Activated CD8-positive, alpha-beta memory T cell treated with anti-CD3 and anti-CD28 coated beads for 4 hours (primary cell): ENCODE measurements around the gene PHC2.
A peak's percentile ranks its signal among the peaks of the same experiment; 100 is the strongest.

Experiments used
- DNase-seq, 2 donors: peaks; one replicate each; pipeline ENCODE4 v3.0.0-alpha.2; 2020; ENCODE audit warnings: low read depth in 2 of 2

PHC2 gene, protein sequence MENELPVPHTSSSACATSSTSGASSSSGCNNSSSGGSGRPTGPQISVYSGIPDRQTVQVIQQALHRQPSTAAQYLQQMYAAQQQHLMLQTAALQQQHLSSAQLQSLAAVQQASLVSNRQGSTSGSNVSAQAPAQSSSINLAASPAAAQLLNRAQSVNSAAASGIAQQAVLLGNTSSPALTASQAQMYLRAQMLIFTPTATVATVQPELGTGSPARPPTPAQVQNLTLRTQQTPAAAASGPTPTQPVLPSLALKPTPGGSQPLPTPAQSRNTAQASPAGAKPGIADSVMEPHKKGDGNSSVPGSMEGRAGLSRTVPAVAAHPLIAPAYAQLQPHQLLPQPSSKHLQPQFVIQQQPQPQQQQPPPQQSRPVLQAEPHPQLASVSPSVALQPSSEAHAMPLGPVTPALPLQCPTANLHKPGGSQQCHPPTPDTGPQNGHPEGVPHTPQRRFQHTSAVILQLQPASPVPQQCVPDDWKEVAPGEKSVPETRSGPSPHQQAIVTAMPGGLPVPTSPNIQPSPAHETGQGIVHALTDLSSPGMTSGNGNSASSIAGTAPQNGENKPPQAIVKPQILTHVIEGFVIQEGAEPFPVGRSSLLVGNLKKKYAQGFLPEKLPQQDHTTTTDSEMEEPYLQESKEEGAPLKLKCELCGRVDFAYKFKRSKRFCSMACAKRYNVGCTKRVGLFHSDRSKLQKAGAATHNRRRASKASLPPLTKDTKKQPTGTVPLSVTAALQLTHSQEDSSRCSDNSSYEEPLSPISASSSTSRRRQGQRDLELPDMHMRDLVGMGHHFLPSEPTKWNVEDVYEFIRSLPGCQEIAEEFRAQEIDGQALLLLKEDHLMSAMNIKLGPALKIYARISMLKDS

GRCh38 chr1:33430692-33431593, at the start of gene PHC2:
Gene PHC2, minus strand, starts transcription at chr1:33431095. Its CDS starts 55,556 bp downstream, at chr1:33375539.
- peak; percentile 84 to 91 for DNase-seq

GRCh38 chr1:33477451-33477850, 46.6 kb upstream of the PHC2 start:
- no peak for DNase-seq

DNA sequence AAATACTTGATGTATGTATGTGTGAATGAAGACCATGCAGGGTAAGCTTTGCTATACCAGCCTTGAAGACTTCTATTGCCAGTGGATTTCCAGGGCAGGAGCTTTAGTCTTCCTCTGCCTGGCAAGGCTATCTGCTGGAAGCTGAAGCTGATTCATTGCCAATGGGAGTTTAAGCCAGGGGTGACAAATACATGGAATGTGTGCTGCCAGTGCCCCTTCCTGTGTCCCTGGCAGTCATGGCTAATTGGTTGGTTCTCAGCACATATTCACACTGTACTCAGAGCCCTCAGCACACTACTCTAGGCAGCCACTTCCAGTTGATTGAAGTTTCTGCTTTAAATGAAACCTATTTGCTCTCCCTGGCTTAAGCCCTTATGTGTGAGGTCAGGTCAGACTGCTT, 43.0 kb upstream of the PHC2 start:
- no peak for DNase-seq

GRCh38 chr1:33472269-33472980, 41.5 kb upstream of the PHC2 start, which contains the start of gene ZSCAN20:
Gene ZSCAN20, plus strand, starts transcription at chr1:33472645. Its CDS starts 6,644 bp downstream, at chr1:33479289.
- peak; percentile 76 to 78 for DNase-seq

GRCh38 chr1:33471416-33471815, 40.5 kb upstream of the PHC2 start:
- no peak for DNase-seq

DNA sequence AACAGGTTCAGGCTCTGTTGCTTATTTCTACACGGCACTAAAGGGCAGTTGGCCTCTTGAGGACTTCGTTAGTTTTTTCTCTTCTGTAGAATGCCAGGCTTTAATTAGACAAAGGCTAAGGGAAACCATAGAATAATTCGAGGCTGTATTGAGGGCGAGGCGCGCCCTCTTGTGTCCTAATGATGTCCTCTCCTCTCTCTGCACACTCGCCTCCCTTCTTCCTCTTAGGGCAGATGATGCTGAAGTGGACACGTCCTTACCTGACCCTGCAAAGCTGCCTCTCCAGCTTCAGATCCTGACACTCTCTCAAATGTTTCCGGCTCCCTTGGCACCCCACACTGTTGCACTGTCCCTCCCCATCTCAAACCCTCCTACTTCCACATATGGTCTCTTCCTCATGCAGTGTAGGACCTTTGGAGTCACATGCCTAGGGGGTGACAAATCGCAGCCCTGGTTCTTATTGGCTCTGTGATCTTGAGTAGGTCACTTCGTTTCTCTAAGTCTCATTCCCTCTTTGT, 39.7 kb upstream of the PHC2 start:
- DNase-seq: peak in 1 of 2 donors; percentile 12

- DNase-seq: no peak
Observed at GRCh38 chr1:33469691-33470090, 38.8 kb upstream of the PHC2 start.

DNA sequence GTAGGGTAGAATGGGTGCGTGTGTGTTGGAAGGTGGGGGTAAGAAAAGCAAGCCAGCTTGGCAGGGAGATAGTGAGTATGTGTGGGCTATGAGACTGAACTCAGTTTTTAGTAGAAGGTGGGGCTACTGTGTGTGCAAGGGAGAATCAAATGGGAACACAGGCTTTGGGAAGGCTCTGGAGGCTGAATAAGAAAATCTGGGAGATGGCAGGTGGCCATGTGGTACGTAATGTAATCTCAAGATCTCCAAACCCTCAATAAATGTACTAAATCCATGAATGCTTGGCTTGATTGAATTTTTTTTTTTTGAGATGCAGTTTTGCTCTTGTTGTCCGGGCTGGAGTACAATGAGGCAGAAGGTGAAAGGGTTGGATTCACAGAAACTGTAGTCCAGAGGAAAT, 38.1 kb upstream of the PHC2 start:
- DNase-seq: no peak

GRCh38 chr1:33468531-33468930, 37.6 kb upstream of the PHC2 start:
- DNase-seq: no peak

DNA sequence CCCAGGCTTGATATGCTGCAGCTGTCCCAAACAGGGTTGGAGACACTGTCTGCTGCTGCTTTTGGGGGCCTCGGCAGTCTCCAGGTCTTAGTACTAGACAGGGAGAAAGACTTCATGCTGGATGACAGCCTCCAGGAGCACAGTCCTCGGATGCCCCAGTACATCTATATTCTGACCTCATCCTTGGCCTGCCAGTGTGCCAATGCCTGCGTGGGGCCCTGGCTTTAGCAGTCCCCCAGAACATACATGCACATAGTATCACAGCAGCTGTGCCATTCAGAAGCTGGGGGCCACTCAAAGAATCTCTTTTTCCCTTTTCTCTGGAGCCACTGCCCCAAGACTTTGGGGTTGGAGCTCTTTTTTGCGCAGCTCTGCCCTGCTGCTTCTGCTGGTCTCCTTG, 37.1 kb upstream of the PHC2 start:
- no peak for DNase-seq

- no peak for DNase-seq
Observed at GRCh38 chr1:33466159-33466558, 35.3 kb upstream of the PHC2 start.

DNA sequence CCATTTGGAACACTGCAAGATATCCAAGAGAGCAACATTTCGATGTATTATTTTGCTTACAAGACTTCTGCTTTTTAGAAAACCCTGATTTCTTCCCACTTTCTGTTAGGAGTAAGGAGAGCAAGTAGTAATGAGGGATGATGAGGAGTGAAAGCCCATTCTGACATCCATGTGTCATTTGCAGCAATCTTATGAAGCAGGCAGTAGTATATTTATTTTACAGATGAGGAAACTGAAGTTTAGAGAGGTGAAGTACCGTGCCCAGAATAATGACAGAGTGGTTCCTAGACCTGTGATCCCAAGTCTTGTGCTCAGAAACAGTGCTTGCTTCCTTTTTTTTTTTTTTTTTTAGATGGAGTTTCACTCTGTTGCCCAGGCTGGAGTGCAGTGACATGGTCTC, 34.4 kb upstream of the PHC2 start:
- DNase-seq: no peak

DNA sequence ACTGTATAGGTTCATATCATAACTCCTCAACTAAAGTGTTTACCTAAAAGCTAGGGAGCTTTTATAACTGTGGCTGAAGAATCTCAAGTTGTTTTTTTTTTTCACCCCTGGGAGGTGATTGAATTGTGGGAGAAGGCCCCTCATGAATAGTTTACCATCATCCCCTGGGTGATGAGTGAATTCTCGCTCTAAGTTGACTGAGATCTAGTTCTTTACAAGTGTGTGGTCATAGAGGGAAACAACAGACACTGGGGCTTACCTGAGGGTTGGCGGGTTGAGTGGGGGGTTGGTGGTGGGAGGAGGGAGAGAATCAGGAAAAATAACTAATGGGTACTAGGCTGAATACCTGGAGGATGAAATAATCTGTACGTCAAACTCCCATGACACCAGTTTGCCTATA, 33.7 kb upstream of the PHC2 start:
- DNase-seq: no peak

GRCh38 chr1:33462405-33463164, 31.7 kb upstream of the PHC2 start:
- DNase-seq: no peak

DNA sequence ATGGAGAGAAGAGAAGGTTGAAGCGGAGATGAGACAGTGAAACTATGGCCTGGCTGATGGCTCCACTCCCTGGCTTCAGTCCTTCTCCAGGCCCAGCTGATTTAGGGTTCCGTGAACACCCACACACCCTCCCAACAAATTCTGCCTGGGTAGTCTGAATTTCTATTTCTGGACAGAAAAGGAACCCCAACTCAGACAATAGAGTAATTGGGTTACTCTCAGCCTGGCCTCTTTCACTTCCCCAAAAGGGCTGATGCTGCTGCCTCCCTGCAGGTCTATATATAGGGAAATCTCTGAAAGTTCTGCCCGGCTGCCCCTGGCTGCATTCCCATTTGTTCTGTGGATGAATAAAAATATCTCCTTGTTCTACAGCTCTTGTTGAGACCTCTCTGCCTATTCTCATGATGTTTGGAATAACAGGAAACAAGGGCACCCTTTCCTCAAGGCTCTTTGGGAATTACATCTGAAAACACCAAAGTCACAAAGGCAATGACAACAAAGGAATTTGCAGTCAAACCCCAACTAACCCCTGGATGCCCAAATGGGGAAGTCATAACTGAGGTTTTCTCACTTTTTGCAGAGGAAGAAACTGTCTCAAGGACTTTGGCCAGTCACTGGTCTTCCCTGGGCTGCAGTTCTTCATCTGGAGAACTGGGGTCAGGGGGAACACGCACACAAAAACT, 30.2 kb upstream of the PHC2 start:
- DNase-seq: no peak

DNA sequence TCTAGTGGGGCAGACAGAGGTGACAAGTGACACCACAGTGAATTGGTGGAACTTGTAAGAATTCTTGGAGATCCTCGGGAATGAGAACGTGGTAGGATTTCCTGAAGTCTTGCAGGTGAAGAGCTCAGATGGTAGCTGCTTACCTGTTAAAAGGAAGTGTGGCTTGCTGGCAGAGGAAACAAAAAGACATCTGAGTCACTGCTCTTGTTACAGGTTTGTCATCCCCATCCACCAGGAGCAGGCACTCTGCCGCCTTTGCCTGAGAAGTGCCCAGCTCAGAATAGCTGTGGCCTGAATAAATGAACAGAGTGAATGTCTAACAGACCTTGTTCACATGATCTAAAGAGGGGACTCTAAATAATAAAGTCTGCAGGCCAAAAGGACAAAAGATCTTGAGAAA, 29.2 kb upstream of the PHC2 start:
- no peak for DNase-seq

GRCh38 chr1:33459691-33460090, 28.8 kb upstream of the PHC2 start:
- no peak for DNase-seq

DNA sequence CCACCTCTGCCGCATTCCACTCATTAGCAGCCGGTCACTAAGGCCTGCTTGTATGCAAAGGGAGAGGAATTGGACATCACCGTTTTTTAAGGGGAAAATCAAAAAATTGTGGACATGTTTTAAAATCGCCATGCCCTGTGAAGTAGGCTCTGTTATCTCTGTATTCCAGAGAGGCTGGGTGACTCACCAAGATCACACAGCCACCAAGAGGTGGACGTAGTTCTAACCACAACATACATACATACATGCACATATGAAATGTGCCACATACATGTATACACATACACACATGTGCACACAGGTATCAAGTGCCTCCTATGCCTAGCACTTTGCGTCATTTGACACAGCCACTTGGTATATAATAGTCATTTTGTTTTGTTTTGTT, 25.6 kb upstream of the PHC2 start:
- DNase-seq: no peak
